Measurements from ENCODE around the gene SUSD6.

Gene SUSD6

GRCh38 chr14:69749956-69750355 is 138.6 kb downstream of the SUSD6 start:
- H3K4me3 ChIP-seq (ENCODE audit: control insufficient read depth, low read depth, low read length): no peak overlapping the region
- TF ChIP-seq CTCF (IDR thresholded peaks at IDR 0.05; ENCODE audit: control insufficient read depth, insufficient read depth, low read depth, low read length, missing control alignments): no peak
- DNase-seq (ENCODE audit: low read depth): no peak

GRCh38 chr14:69750495-69750894 is 139.1 kb downstream of the SUSD6 start:
- no peak for DNase-seq (ENCODE audit: low read depth)
- no peak for TF ChIP-seq CTCF (IDR thresholded peaks at IDR 0.05; ENCODE audit: control insufficient read depth, insufficient read depth, low read depth, low read length, missing control alignments)
- no peak overlapping the region for H3K4me3 ChIP-seq (ENCODE audit: control insufficient read depth, low read depth, low read length)

GRCh38 chr14:69752773-69753172 is 141.4 kb downstream of the SUSD6 start:
- no peak for DNase-seq (ENCODE audit: low read depth)
- TF ChIP-seq CTCF (IDR thresholded peaks at IDR 0.05; ENCODE audit: control insufficient read depth, insufficient read depth, low read depth, low read length, missing control alignments): no peak
- no peak overlapping the region for H3K4me3 ChIP-seq (ENCODE audit: control insufficient read depth, low read depth, low read length)

GRCh38 chr14:69753860-69754259 is 142.5 kb downstream of the SUSD6 start:
- TF ChIP-seq CTCF (IDR thresholded peaks at IDR 0.05; ENCODE audit: control insufficient read depth, insufficient read depth, low read depth, low read length, missing control alignments): no peak
- H3K4me3 ChIP-seq (ENCODE audit: control insufficient read depth, low read depth, low read length): no peak overlapping the region
- no peak for DNase-seq (ENCODE audit: low read depth)

GRCh38 chr14:69754487-69754886 is 143.1 kb downstream of the SUSD6 start:
- TF ChIP-seq CTCF (IDR thresholded peaks at IDR 0.05; ENCODE audit: control insufficient read depth, insufficient read depth, low read depth, low read length, missing control alignments): no peak
- no peak for DNase-seq (ENCODE audit: low read depth)
- H3K4me3 ChIP-seq (ENCODE audit: control insufficient read depth, low read depth, low read length): no peak overlapping the region

GRCh38 chr14:69755296-69755695 is 143.9 kb downstream of the SUSD6 start:
- TF ChIP-seq CTCF (IDR thresholded peaks at IDR 0.05; ENCODE audit: control insufficient read depth, insufficient read depth, low read depth, low read length, missing control alignments): no peak
- H3K4me3 ChIP-seq (ENCODE audit: control insufficient read depth, low read depth, low read length): no peak overlapping the region
- DNase-seq (ENCODE audit: low read depth): no peak

GRCh38 chr14:69755784-69756183 is 144.4 kb downstream of the SUSD6 start:
- H3K4me3 ChIP-seq (ENCODE audit: control insufficient read depth, low read depth, low read length): no peak overlapping the region
- no peak for TF ChIP-seq CTCF (IDR thresholded peaks at IDR 0.05; ENCODE audit: control insufficient read depth, insufficient read depth, low read depth, low read length, missing control alignments)
- DNase-seq (ENCODE audit: low read depth): no peak
